Stimulated activated CD8-positive, alpha-beta memory T cell treated with anti-CD3 and anti-CD28 coated beads, Interleukin-7, amount 100 ng/mL, for 1 hour (primary cell): ENCODE data around the gene SLC4A3.

ENCODE experiments used
- DNase-seq, 2 donors: peaks; one replicate each; pipeline ENCODE4 v3.0.0-alpha.2; 2020; ENCODE audit warnings: low read depth in 2 of 2

The SLC4A3 gene

GRCh38 chr2:219627103-219628100 lies at the start of gene SLC4A3:
Gene SLC4A3 (plus strand): TSS chr2:219627630. CDS start chr2:219627993, 363 bp downstream.
- DNase-seq = no peak

GRCh38 chr2:219578811-219579613 lies 48.4 kb upstream of the SLC4A3 start:
- DNase-seq = no peak

- no peak for DNase-seq
Measured at GRCh38 chr2:219581346-219581745, 46.1 kb upstream of the SLC4A3 start.

GRCh38 chr2:219591091-219591490 lies 36.3 kb upstream of the SLC4A3 start:
- DNase-seq = no peak

GRCh38 chr2:219592736-219593135 lies 34.7 kb upstream of the SLC4A3 start:
- no peak for DNase-seq

GRCh38 chr2:219593154-219593553 lies 34.3 kb upstream of the SLC4A3 start:
- no peak for DNase-seq

GRCh38 chr2:219595256-219595655 lies 32.2 kb upstream of the SLC4A3 start:
- DNase-seq = no peak

GRCh38 chr2:219596954-219597551 lies 30.4 kb upstream of the SLC4A3 start:
- no peak for DNase-seq

- DNase-seq = peak; percentile 78 to 84
Measured at GRCh38 chr2:219597552-219598307, 29.7 kb upstream of the SLC4A3 start, which contains the start of gene STK11IP. Gene STK11IP (plus strand): TSS chr2:219597857. CDS start chr2:219598120, 263 bp downstream.

GRCh38 chr2:219598308-219599078 lies 28.9 kb upstream of the SLC4A3 start:
- no peak for DNase-seq

- no peak for DNase-seq
Measured at GRCh38 chr2:219603771-219604170, 23.7 kb upstream of the SLC4A3 start.

- DNase-seq = no peak
Measured at GRCh38 chr2:219605607-219605954, 21.8 kb upstream of the SLC4A3 start.

GRCh38 chr2:219607931-219608330 lies 19.5 kb upstream of the SLC4A3 start:
- DNase-seq = no peak

- DNase-seq = no peak
Measured at GRCh38 chr2:219608399-219608964, 18.9 kb upstream of the SLC4A3 start.

- no peak for DNase-seq
Measured at GRCh38 chr2:219609149-219609750, 18.2 kb upstream of the SLC4A3 start.

- no peak for DNase-seq
Measured at GRCh38 chr2:219611306-219611705, 16.1 kb upstream of the SLC4A3 start.

GRCh38 chr2:219611866-219612576 lies 15.4 kb upstream of the SLC4A3 start:
- no peak for DNase-seq

- DNase-seq = no peak
Measured at GRCh38 chr2:219612577-219613286, 14.7 kb upstream of the SLC4A3 start.
